RPMI7951 (cell line): Measurements from ENCODE around the gene FOXP3. TPM values are rescaled to one million over a fixed set of nuclear protein-coding genes. Genes with fewer than 3 reads are reported as not detected.

Source experiments
- DNase-seq: peaks from one replicate; pipeline ENCODE4 v3.0.0-alpha.2; 2012; ENCODE audit warnings: low read depth
- total RNA-seq: library from RNA; depleted of rRNA; stranded (reverse); fragments of >200 nt; shearing (Covaris generic); gene quantifications from 2 replicates; pipeline ENCODE4 v1.2.3, GENCODE V29; 2014; rRNA removed

Gene FOXP3
- total RNA-seq, 1 experiment from 2014 or later, result not detected

DNA sequence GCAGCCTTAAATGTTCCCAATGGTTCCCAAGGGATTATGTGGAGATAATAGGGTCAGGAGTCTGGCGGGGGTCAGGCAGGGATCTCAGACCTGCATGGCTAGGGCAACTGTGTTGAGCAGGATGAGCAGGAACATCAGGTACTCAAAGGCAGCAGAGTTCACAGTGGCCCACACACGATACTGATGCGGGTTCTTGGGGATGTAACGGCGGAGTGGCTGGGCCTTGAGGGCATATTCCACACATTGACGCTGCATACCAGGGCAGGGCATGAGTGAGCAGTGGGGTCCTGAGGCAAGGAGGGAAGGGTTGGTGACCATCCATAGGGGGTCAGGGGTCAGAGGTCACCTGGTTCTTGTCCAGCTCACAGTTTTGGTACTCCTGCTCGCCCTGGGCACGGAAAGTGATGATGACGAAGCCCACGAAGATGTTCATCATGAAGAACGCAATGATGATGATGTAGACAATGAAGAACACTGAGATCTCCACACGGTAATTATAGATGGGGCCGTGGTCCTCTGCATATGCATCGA is 49.4 kb downstream of the FOXP3 start:
- no peak for DNase-seq

DNA sequence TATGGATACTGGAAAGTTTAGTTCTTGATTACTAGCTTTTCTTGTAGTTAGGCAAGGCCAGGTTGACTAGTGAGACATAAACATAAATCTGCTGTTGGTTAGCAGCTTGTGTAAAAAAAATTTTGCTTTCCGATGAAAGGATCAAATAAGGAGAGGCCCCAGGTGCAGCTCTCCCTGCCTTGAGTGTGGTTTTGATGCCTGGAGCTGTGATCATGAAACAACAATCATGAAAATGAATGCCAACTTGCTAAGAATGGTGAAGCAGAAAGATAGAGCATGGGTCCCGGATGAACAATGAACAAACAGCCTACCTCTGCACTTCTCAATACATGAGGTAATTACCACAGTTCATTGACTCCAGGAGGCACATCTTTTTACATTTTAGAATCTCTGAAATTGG is 50.1 kb downstream of the FOXP3 start:
- no peak for DNase-seq

DNA sequence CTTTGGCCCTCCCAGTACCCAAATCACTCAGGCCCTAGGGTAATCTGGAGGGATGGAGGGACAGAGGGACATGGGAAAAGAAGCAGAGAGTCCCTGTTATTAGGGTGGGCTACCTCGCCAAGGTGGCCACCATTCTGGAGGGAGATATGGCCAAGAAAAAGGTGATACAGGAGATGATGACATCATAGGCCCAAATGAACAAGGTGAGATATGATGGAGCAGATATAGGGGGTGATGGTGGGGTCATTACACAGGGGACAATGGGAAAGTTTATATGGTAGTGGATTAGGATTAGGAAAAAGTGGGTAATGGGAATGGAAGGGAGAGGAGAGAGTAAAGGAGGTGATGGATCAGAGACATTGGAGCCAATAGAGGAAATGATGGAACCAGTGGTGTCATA is 51.6 kb downstream of the FOXP3 start:
- no peak for DNase-seq

DNA sequence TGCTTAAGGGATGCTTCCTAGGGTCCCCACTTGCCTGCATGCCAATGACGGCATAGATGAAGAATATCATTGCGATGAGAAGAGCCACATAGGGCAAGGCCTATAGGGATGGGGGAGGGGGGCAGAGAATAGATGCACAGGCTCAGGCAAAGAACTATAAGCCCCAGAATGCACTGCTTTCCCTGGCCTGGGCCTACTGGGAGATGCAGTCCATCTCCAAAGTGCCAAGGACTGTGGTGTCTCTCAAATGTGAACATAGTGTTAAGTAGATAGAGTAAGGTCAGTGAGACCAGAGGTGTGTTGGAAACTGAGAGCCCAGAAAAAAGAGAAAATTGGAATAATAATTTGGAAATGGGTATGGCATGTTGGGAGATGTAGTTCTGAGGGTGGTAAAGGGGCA is 52.3 kb downstream of the FOXP3 start:
- no peak for DNase-seq

DNA sequence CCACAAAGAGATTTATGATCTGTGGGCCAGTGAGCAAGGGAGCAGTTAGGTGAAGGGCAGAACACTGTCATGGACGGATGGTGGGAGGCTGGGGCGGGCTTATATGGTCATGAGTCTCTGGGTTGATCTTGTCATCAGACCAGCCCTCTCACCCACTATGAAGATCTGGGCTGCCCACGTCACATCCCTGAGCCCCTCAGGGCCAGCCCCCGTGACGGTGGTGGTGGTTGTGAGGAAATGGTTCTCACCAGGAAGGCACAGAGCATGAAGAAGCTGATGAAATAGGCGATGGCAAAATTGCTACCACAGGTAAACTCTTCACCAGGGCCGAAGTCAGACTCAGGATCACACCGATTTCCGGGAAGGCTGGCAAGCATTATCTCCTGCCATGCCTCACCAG is 53.4 kb downstream of the FOXP3 start:
- DNase-seq, result no peak

DNA sequence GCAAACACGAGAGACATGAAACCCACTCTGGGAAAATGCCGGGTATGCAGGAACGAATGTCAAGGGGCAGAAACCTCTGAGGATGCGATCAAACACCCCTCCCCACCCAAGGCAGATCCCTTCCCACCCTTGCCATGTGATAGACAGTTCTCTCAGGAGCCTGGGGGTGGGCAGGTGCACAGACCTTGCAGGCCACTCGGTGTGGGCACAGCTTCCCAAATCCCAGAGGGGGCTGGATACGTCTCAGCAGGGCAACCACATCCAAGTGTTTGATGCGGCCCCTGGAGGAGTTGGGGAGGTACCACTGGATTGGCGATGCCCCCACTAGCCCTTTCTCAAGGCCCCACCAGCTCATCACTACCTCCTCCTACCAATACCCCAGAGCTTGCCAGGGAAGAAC is 54.1 kb downstream of the FOXP3 start:
- DNase-seq, result no peak

DNA sequence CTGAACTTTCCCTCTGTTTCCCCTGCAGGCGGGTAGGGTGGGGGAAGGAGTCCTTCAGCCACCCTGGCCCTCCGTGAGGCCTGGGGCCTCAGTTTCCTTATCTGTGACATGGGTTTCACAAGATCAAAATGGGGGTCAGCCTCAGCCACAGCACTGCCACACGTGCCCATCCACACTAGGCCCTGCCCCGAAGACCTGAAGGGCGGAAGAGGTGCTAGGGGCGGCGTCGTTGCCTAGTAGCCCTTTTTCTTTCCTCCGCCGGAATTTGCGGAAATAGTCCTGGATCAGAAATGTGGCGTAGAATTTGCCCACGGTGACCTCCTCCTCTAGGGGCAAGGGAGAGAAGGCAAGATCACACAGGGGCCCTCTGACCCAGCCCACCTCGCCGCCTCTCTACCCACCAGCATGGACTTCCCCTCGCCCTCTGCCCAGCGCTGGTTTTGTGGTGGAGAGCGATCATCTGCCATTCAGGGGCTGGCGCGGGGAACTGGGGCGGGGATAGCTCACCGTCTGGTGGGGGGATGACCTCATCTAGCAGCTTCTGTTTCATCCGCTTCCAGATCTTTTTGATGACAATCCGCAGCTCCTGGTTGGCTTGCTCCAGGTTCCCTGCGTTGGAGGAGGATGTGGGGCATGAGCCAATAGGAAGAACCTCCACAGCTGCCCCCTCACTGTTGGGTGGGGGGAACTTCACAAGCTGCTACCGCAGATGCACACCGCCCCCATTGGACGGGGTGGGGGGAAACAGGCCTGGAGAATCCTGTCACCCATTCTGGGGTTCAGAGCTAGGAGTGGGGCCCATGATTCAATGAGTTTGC is 54.9 kb downstream of the FOXP3 start:
- no peak for DNase-seq

DNA sequence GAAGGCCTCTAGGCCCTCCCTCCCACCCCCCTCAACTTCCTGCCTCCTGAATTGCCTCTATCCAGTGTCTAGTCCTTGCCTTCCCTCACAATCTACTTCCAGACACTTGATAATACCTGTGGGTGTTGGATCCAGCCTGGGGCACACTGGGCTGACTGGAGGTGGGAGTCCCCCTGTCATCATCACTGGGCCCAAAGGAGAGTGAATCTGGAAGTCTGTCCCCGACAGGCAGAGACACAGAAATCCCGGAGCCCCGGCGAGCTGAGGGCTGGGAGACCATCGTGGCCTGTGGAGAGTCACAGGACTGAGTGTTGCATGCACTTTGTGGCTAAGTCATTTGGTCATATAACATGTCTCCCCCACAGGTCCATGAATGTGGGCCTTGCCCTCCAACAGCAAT is 56.1 kb downstream of the FOXP3 start:
- no peak for DNase-seq

DNA sequence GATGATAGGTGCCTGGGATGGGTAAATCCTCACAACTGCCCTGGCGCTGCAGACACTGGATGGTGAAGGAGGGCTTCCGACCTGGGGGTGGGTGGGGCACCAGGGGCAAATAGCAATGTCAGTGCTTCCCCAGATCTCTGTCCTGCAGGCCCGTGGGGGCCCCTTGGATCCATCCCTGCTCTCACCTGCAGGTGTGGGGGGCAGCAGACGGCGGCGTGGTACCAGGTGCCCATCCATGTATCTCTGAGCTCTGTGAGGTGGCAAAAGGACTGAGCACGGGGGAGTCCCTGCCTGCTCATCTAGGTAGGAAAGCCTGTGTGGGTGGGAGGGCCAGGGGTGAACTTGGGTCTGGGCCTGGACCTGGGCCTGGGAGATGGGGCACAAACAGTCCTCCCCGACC is 58.0 kb downstream of the FOXP3 start:
- DNase-seq, result no peak

DNA sequence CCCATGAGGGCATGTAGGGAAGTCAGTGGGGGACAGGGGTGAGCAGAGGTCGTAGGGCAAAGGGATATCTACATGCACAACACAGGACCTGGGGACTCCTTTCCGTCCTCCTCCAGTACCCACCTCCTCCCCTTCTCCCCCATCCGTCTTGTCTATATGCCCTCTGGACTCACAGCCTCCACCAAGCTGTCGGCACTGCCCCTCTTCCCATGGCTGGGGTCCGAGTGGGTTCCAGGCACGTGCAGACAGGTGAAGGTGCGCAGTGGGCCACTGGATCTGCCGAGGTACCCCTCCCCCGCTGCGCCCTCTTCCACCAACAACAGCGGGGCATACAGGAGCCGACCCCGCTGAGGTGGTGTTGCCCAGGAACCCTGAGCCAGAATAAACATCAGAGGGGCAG is 59.1 kb downstream of the FOXP3 start:
- no peak for DNase-seq

DNA sequence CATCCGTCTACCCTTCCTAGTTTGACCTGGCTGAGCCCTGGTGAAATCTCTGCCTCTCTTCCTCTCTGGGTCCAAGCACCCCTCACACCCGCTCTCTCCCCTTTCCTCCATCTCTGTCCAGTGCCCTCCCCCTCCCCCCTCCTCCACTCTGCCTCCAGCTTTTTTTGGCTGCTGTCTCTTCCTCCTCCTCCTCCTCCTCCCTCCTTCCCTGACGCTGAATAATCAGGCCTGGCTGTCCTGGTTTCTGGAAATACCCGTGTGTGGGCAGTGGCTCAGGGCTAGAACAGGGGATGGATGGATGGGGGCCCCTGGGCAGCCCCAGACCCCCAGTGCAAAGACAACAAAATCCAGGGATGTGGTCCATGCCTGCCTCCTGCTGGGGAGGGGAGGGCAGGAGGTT is 59.8 kb downstream of the FOXP3 start:
- no peak for DNase-seq

DNA sequence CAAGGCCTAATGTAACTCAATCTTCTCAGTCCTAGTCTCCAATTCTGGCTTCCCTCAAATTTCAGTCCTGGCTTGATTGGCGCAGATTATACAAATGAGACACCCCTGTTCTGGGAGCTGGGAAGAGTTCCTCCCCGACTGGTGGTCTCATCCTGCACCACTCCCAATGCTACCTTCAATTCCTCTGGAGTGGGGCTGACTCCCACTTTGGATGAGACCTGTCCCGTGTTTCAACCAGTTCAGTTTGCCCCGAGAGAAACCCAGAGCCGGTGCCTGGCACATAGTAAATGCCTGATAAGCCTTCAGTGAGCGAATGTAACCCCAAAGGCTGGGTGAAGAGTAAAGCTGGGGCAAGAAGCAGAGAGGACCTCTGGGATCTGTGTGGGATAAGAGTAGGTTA is 60.5 kb downstream of the FOXP3 start:
- no peak for DNase-seq

DNA sequence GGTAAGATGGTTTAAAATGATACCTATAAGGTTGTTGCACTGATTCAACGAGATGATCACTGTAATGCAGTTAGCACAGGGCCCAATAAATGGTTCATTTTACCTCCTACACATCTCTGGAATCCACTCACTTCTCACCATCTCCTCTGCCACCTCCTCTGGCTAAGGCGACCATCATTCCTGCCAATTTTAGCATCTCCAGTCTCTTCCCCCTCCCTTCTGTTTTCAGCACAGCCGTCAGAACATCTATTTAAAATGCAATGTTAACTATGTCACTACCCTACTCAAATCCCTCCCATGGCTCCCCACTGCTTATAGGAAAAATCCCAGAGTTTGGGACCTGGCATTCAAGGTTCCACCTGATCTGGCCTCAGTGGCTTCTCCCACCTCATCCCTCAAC is 61.0 kb downstream of the FOXP3 start:
- no peak for DNase-seq

DNA sequence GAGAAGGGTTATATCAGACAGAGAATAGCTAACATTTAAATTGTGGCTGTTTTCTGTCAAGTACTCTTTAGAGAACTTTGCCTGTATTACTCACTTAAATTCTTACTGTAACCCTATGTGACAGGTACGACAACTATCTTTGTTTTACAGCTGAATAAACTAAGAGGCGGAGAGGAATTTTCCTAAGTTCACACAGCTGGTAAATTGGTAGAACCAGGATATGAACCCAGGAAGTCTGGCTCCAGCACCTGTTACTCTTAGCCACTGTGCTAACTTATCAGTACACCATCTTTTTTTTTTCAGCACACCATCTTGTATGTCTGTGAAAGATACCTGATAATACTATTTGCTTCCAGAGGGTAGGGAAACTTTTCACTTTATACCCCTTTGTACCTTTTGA is 62.5 kb downstream of the FOXP3 start:
- DNase-seq, result no peak

Other genes starting within 250 kb of the FOXP3 start
- 46.8 and 49.0 TPM in 2 replicates for gene TFE3, start 221.4 kb downstream of the FOXP3 start, total RNA-seq
- gene CCDC120, start 205.7 kb downstream of the FOXP3 start, total RNA-seq, result 0.72 and 1.1 TPM in 2 replicates
- 19.9 and 21.1 TPM in 2 replicates for gene PRAF2, start 190.7 kb downstream of the FOXP3 start, total RNA-seq
- gene WDR45, start 184.8 kb downstream of the FOXP3 start, total RNA-seq, result 65.5 and 76.1 TPM in 2 replicates
- gene GPKOW, start 141.0 kb downstream of the FOXP3 start, total RNA-seq, result 39.6 and 47.1 TPM in 2 replicates
- 1.9 and 2.4 TPM in 2 replicates for gene MAGIX, start 102.0 kb downstream of the FOXP3 start, total RNA-seq
- 333 and 417 TPM in 2 replicates for gene PLP2, start 92.8 kb downstream of the FOXP3 start, total RNA-seq
- 7.2 and 8.7 TPM in 2 replicates for gene PRICKLE3, start 78.3 kb downstream of the FOXP3 start, total RNA-seq
- 0.36 and 0.59 TPM in 2 replicates for gene SYP, start 64.5 kb downstream of the FOXP3 start, total RNA-seq
- not detected in 2 replicates for gene CACNA1F, start 31.4 kb downstream of the FOXP3 start, total RNA-seq
- gene CCDC22, start 29.2 kb downstream of the FOXP3 start, total RNA-seq, result 22.7 and 29.4 TPM in 2 replicates
- 2.3 and 2.9 TPM in 2 replicates for gene PPP1R3F, start 5.1 kb upstream of the FOXP3 start, total RNA-seq
- not detected in 2 replicates for gene GAGE10, start 38.9 kb upstream of the FOXP3 start, total RNA-seq
- not detected in 2 replicates for gene GAGE12J, start 57.3 kb upstream of the FOXP3 start, total RNA-seq
- 1.4 and 1.8 TPM in 2 replicates for gene GAGE13, start 66.9 kb upstream of the FOXP3 start, total RNA-seq